ENCODE results near the gene ASIC1. TPM values are rescaled to one million over a fixed set of nuclear protein-coding genes. Genes with fewer than 3 reads are reported as not detected.
A peak's percentile ranks its signal among the peaks of the same experiment; 100 is the strongest.

Gene ASIC1
- total RNA-seq, 1 donor = 0.72 TPM

DNA sequence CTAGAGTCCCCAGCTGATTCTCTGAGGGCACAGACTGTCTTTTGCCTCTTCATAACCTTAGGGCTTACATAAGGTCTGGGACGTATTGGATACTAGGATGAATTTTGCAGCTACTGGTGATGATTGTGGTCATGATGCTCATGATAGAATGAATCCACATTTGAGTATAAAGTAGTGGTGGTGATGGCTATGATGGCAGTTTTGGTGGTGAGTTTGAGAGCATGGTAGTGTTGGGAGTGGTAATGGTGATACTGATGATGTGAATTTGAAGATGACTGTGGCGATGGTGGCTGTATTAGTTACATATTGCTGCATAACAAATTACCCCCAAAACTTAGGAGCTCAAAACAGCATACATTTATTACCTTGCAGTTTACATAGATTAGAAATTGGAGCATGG is 14.1 kb upstream of the ASIC1 start:
- Histone ChIP-seq H3K4me1 (ENCODE audit: insufficient read depth, low read length) (peaks cover 3% of the 10 kb centered on the region), H3K79me2 (ENCODE audit: insufficient read depth, low read length) (no peaks in the 10 kb centered on the region), H2AFZ (ENCODE audit: low read length) (no peak overlapping the region), H3K27me3 (ENCODE audit: insufficient read depth, low read length) (no peaks in the 10 kb centered on the region), H4K20me1 (ENCODE audit: insufficient read depth, low read length) (no peaks in the 10 kb centered on the region), H3K4me3 (ENCODE audit: insufficient read depth, low read length) (no peak overlapping the region), H3K9me3 (ENCODE audit: low read depth, low read length) (no peaks in the 10 kb centered on the region), H3K4me2 (ENCODE audit: insufficient read depth, low read length) (no peak overlapping the region), H3K27ac (ENCODE audit: low read depth, low read length) (no peak overlapping the region), H3K36me3 (ENCODE audit: insufficient read depth, low read length) (no peaks in the 10 kb centered on the region)
- no peak for DNase-seq (ENCODE audit: insufficient read length, low spot score, missing footprints)
- TF ChIP-seq, protein P1, sequence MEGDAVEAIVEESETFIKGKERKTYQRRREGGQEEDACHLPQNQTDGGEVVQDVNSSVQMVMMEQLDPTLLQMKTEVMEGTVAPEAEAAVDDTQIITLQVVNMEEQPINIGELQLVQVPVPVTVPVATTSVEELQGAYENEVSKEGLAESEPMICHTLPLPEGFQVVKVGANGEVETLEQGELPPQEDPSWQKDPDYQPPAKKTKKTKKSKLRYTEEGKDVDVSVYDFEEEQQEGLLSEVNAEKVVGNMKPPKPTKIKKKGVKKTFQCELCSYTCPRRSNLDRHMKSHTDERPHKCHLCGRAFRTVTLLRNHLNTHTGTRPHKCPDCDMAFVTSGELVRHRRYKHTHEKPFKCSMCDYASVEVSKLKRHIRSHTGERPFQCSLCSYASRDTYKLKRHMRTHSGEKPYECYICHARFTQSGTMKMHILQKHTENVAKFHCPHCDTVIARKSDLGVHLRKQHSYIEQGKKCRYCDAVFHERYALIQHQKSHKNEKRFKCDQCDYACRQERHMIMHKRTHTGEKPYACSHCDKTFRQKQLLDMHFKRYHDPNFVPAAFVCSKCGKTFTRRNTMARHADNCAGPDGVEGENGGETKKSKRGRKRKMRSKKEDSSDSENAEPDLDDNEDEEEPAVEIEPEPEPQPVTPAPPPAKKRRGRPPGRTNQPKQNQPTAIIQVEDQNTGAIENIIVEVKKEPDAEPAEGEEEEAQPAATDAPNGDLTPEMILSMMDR (IDR thresholded peaks at IDR 0.05; ENCODE audit: extremely low read depth, low read depth, low read length) = no peak

DNA sequence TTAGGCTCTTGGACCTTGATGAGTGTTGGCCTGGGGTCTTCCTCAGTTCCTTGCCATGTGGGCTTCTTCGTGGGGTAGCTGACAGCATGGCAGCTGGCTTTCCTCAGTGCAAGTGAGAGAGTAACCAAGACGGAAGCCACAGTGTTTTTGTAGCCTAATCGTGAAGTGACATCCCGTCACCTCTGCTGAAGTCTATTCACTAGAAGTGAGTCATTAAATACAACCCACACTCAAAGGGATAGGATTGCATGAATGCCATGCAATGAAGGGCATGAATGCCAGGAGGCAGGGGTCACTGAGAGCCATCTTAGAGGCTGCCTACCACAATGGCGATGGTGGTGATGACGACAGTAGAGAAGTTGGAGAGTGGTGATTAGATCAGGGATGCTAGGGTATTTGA is 13.5 kb upstream of the ASIC1 start:
- H3K36me3 ChIP-seq (ENCODE audit: insufficient read depth, low read length) = no peaks in the 10 kb centered on the region
- peak; percentile 53 for DNase-seq (ENCODE audit: insufficient read length, low spot score, missing footprints)
- H3K27me3 ChIP-seq (ENCODE audit: insufficient read depth, low read length) = no peaks in the 10 kb centered on the region
- H3K27ac ChIP-seq (ENCODE audit: low read depth, low read length) = no peak overlapping the region
- peaks cover 3% of the 10 kb centered on the region for H3K4me1 ChIP-seq (ENCODE audit: insufficient read depth, low read length)
- H3K4me2 ChIP-seq (ENCODE audit: insufficient read depth, low read length) = no peak overlapping the region
- H3K4me3 ChIP-seq (ENCODE audit: insufficient read depth, low read length) = no peak overlapping the region
- no peaks in the 10 kb centered on the region for H3K79me2 ChIP-seq (ENCODE audit: insufficient read depth, low read length)
- H2AFZ ChIP-seq (ENCODE audit: low read length) = no peak overlapping the region
- TF ChIP-seq, protein P1 (IDR thresholded peaks at IDR 0.05; ENCODE audit: extremely low read depth, low read depth, low read length) = no peak
- H3K9me3 ChIP-seq (ENCODE audit: low read depth, low read length) = no peaks in the 10 kb centered on the region
- H4K20me1 ChIP-seq (ENCODE audit: insufficient read depth, low read length) = no peaks in the 10 kb centered on the region

DNA sequence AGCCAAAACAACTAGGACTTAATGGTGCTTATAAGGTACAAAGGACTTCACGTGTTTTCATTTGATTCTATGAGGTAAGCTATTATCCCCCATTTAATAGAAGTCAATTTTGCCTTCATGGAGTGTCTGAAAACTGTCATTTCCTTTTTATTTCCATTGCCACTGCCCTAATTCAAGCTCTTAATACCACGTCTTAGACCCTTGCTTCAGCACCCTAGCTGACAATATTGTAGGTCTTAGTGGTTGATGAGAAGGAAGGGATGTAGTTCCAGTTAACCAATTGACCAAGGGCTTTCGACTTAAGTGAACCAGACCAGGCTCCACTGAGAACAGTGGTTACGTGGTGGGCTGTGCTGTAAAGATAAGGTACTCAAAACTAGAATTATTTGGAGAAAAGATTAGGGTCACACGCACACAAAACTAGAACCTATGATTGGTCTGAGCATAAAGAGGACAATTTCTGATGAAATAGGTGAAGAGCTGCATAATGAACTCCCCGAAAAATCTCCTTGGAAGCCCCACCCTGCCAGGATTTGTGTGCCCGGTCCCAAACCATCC is 9.6 kb upstream of the ASIC1 start:
- no peak for DNase-seq (ENCODE audit: insufficient read length, low spot score, missing footprints)
- Histone ChIP-seq H3K27ac (ENCODE audit: low read depth, low read length) (no peak overlapping the region), H3K4me3 (ENCODE audit: insufficient read depth, low read length) (no peak overlapping the region), H3K79me2 (ENCODE audit: insufficient read depth, low read length) (no peaks in the 10 kb centered on the region), H3K4me1 (ENCODE audit: insufficient read depth, low read length) (peaks cover 3% of the 10 kb centered on the region), H3K27me3 (ENCODE audit: insufficient read depth, low read length) (peaks cover 30% of the 10 kb centered on the region), H3K9me3 (ENCODE audit: low read depth, low read length) (no peaks in the 10 kb centered on the region), H3K4me2 (ENCODE audit: insufficient read depth, low read length) (no peak overlapping the region), H3K36me3 (ENCODE audit: insufficient read depth, low read length) (no peaks in the 10 kb centered on the region), H2AFZ (ENCODE audit: low read length) (no peak overlapping the region), H4K20me1 (ENCODE audit: insufficient read depth, low read length) (no peaks in the 10 kb centered on the region)
- TF ChIP-seq, protein P1 (IDR thresholded peaks at IDR 0.05; ENCODE audit: extremely low read depth, low read depth, low read length) = no peak

DNA sequence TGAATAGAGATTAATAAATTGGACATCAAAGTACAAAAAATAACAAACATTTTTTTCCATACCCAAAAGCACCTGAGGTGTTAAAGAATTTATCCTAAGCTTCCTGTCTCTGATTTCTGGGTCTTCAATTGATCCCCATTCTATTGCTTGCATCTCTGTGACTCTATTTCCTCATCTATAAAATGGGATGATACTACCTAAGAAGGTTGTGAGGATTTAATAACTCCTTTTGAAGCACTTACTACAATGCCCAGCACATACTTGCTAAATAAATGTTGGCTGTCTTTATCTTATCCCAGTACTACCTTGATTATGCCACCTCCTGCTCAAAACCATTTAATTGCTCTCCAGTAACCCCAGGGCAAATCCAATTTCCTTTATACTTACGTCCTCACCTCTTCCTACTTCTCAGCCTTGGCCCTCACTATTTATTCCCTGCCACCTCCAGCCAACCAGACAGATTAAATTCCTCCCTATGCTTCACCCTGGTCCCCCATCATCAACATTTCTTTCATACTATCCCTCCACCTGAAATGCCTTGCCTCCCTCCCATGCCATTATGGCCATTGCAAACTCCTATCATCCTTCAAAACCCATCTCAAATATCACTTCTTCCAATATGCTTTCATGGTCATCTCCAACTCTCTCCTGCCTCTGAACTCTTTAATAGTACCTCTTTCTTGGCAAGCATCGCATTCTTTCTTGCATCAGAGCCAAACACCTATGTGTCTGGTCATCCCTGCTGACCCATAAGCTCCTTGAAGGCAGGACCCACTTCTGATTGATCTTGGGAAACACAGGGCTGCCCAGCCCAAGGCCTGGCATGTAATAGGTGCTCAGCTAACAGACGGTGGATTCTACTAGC is 7.9 kb upstream of the ASIC1 start:
- H3K4me1 ChIP-seq (ENCODE audit: insufficient read depth, low read length) = no peaks in the 10 kb centered on the region
- no peaks in the 10 kb centered on the region for H4K20me1 ChIP-seq (ENCODE audit: insufficient read depth, low read length)
- no peaks in the 10 kb centered on the region for H3K9me3 ChIP-seq (ENCODE audit: low read depth, low read length)
- H3K27ac ChIP-seq (ENCODE audit: low read depth, low read length) = no peak overlapping the region
- TF ChIP-seq, protein P1 (IDR thresholded peaks at IDR 0.05; ENCODE audit: extremely low read depth, low read depth, low read length) = no peak
- peak; percentile 61 for DNase-seq (ENCODE audit: insufficient read length, low spot score, missing footprints)
- no peak overlapping the region for H3K4me3 ChIP-seq (ENCODE audit: insufficient read depth, low read length)
- H3K36me3 ChIP-seq (ENCODE audit: insufficient read depth, low read length) = no peaks in the 10 kb centered on the region
- H3K79me2 ChIP-seq (ENCODE audit: insufficient read depth, low read length) = no peaks in the 10 kb centered on the region
- H2AFZ ChIP-seq (ENCODE audit: low read length) = no peak overlapping the region
- H3K27me3 ChIP-seq (ENCODE audit: insufficient read depth, low read length) = peaks cover 36% of the 10 kb centered on the region
- H3K4me2 ChIP-seq (ENCODE audit: insufficient read depth, low read length) = no peak overlapping the region
